Lower leg skin (tissue), 4 donors: ENCODE results near the gene PLA2G4A. TPM values are rescaled to one million over a fixed set of nuclear protein-coding genes. Genes with fewer than 3 reads are reported as not detected.

Experiments used
- DNase-seq, 2 donors: peaks; one replicate each; pipeline ENCODE4 v3.0.0-alpha.2; 2019; ENCODE audit warnings: low spot score in 2 of 2
- H3K4me3 ChIP-seq: fragments of 200-600 bp; sonication (generic); 2 replicates; pipeline ENCODE4 v1.5.1; 2017; ENCODE audit warnings: mild to moderate bottlenecking, low read depth; ENCODE audit not compliant: poor library complexity, severe bottlenecking
- CTCF ChIP-seq, 3 donors: fragments of 450-650 bp; IDR thresholded peaks; one replicate each; pipeline ENCODE4 v1.5.1; 2016; ENCODE audit warnings: antibody characterized with exemption in 3 of 3, mild to moderate bottlenecking in 3 of 3, moderate library complexity in 2 of 3
- POLR2A ChIP-seq, 2 donors: fragments of 450-650 bp; IDR thresholded peaks; one replicate each; pipeline ENCODE4 v1.6.1; 2016 to 2017; ENCODE audit warnings: antibody characterized with exemption in 2 of 2, mild to moderate bottlenecking in 1 of 2, moderate library complexity in 1 of 2
- WGBS, 2 donors: methylation state at CpG; one replicate each; pipeline ENCODE4 v1.1.5; 2018; 5-methylcytosine and 5-hydroxymethylcytosine counted together
- intact Hi-C: fragments of 100-400 bp; cut with DNase I; formaldehyde crosslinking; loops from one replicate; pipeline ENCODE4 v1.15.0; 2023; ENCODE audit warnings: low total_unique reads
- total RNA-seq, 4 donors: library from RNA; depleted of rRNA; stranded (reverse); fragments of >200 nt; gene quantifications; one replicate each; pipeline ENCODE4 v1.1.0, GENCODE V29; 2016

The PLA2G4A gene
- total RNA-seq, 4 donors from 2014 or later, result 9.5 to 15.3 (median 11.2) TPM

DNA sequence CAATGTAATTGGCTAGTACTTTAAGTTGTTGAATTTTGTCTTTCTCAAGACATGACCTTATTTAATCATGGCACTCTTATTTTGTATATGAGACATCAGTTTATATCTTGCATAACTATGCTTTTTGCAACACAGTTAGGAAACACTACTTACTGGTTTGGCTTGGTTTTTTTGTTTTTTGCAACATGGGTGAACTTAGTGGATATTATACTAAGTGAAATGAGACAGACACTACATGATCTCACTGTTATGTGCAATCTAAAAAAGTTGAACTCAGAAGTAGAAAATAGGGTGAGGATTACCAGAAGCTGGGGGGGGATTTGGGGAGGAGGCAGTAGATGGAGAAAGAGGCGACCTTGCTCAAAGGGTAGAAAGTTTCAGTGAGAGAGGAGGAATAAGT, 132.1 kb downstream of the PLA2G4A start:
- TF ChIP-seq CTCF (IDR thresholded peaks at IDR 0.05) (no peak), POLR2A (IDR thresholded peaks at IDR 0.05) (no peak)
- no peak for DNase-seq
- intact Hi-C loops, result no loop called here
- WGBS, 2 donors, result 93 to 95% methylated on average over 1 of the region's 1 CpG
- H3K4me3 ChIP-seq, result no peak overlapping the region

GRCh38 chr1:186965847-186966246, 137.1 kb downstream of the PLA2G4A start:
- intact Hi-C loops, result no loop called here
- no peak for DNase-seq
- TF ChIP-seq POLR2A (IDR thresholded peaks at IDR 0.05) (no peak), CTCF (IDR thresholded peaks at IDR 0.05) (no peak)
- H3K4me3 ChIP-seq, result no peak overlapping the region

GRCh38 chr1:186966456-186966855, 137.7 kb downstream of the PLA2G4A start:
- intact Hi-C loops, result no loop called here
- 84 to 92% methylated on average over 4 of the region's 4 CpGs for whole genome bisulfite sequencing, 2 donors

GRCh38 chr1:186967656-186968394, 139.1 kb downstream of the PLA2G4A start:
- WGBS, 2 donors, result 44 to 45% methylated on average over 2 of the region's 2 CpGs

More at GRCh38 chr1:186966456-186966855, 137.7 kb downstream of the PLA2G4A start:
- no peak for DNase-seq
- no peak overlapping the region for H3K4me3 ChIP-seq
- no peak for TF ChIP-seq CTCF (IDR thresholded peaks at IDR 0.05)
- no peak for TF ChIP-seq POLR2A (IDR thresholded peaks at IDR 0.05)

DNA sequence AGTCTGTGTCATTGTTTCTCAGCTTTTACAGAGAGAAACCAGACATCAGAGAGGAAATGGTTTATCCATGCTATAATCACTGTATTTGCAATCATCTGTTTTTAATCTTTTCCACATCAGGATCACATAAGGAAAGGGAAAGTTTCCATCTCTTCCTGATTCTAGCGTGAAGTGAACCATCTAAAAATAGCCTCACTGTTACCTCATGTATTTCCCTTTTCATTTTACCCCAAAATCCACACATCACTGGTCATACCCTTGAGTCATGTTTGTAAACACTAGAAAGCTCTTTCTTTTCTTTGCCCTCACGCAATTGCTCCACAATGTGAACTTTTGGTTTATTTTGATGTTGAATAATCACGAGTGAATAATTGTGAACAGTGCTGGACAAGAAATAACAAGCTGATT, 146.0 kb downstream of the PLA2G4A start:
- DNase-seq, result no peak
- WGBS, 2 donors, result 28 to 47% methylated on average over 3 of the region's 3 CpGs
- H3K4me3 ChIP-seq, result no peak overlapping the region
- intact Hi-C loops, result no loop called here
- no peak for TF ChIP-seq CTCF (IDR thresholded peaks at IDR 0.05)

More at GRCh38 chr1:186967656-186968394, 139.1 kb downstream of the PLA2G4A start:
- H3K4me3 ChIP-seq, result no peak overlapping the region
- DNase-seq, result no peak
- intact Hi-C loops, result no loop called here
- no peak for TF ChIP-seq CTCF (IDR thresholded peaks at IDR 0.05)
- no peak for TF ChIP-seq POLR2A (IDR thresholded peaks at IDR 0.05)

DNA sequence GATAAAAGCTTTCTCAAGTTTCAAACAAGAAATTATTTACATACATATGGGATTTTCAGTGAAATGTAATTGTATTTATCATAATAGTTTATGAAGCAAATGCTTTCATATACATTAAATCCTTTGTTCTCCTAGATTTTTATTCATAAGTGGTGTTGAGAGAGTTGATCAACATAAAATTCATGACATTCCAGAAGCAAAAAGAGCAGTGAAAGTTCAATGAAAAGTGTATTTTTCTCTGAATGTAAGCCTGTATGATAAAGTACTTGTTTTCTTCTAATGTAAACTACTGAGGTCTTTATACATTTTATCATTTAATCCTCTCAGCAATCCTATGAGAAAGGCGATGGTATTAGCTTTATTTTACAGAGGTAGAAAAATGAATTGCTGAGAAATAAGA, 146.5 kb downstream of the PLA2G4A start:
- WGBS, 2 donors, result 77 to 88% methylated on average over 1 of the region's 1 CpG
- no peak for TF ChIP-seq POLR2A (IDR thresholded peaks at IDR 0.05)
- no peak for TF ChIP-seq CTCF (IDR thresholded peaks at IDR 0.05)
- no peak for DNase-seq
- no peak overlapping the region for H3K4me3 ChIP-seq
- intact Hi-C loops, result no loop called here
